ENCODE data around the gene HOXA3.

DNA sequence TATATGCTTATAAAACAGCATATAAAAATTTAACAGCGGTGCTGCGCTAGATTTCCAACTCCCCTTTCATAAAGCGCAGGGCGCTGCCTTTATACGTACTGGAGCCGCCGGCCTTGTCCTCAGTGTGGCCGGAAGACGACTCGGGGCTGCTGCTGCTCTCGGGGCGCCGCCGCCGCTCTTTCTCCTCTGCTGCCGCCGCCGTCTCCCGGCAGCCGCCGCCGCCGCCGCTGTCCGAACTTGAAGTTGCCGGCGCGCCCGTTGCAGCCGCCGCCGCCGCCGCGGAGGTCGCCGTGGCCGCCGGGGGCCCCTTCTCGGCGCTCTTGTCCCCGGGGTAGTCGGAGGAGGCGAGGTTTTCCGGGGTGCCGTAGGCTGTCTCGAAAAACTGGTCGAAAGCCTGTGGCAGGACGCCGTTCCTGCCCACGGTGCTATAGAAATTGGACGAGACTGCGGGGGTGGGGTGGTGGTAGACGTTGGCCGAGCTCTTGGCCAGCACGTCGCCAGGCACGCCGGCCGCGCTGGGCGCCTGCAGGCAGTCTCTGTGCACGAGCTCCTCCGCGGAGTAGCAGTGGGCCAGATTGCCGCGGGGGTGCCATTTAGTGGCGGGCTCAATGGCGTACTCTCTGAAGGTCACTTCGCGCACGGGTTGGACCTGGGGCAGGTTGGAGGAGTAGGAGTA is 32.1 kb upstream of the HOXA3 start:
- TF ChIP-seq CTCF (IDR thresholded peaks at IDR 0.05): no peak
- no peak for TF ChIP-seq POLR2AphosphoS5 (IDR thresholded peaks at IDR 0.05)
